Activated T-helper 2 cell treated with anti-CD3 and anti-CD28 coated beads, Interferon-gamma antibody, Interleukin-2, Interleukin-4, amounts not matched to agents 10 μg/mL and 5 μg/mL and 100 μg/mL, durations not matched to agents 14 hours and 24 hours and 36 hours (primary cell): ENCODE results near the gene ACAP1. TPM values are rescaled to one million over a fixed set of nuclear protein-coding genes. Genes with fewer than 3 reads are reported as not detected.

ENCODE experiments used
- DNase-seq: peaks from one replicate; pipeline ENCODE4 v3.0.0; 2021; ENCODE audit warnings: low spot score
- H3K27ac Mint-ChIP-seq: one replicate; pipeline ENCODE4 v1.8.0; 2021; ENCODE audit warnings: mixed read lengths
- H3K27me3 Mint-ChIP-seq: one replicate; pipeline ENCODE4 v1.8.0; 2021; ENCODE audit warnings: low read depth, mixed read lengths
- H3K36me3 Mint-ChIP-seq: one replicate; pipeline ENCODE4 v1.8.0; 2021; ENCODE audit warnings: low read depth, mixed read lengths
- H3K4me1 Mint-ChIP-seq: one replicate; pipeline ENCODE4 v1.8.0; 2021; ENCODE audit warnings: low read depth, mixed read lengths
- H3K4me3 Mint-ChIP-seq: one replicate; pipeline ENCODE4 v1.8.0; 2021; ENCODE audit warnings: low read depth, mild to moderate bottlenecking, moderate library complexity, mixed read lengths
- H3K9me3 Mint-ChIP-seq: one replicate; pipeline ENCODE4 v1.8.0; 2021; ENCODE audit warnings: mixed read lengths
- intact Hi-C: fragments of 100-400 bp; cut with micrococcal nuclease; formaldehyde crosslinking; loops from one replicate; pipeline ENCODE4 v1.15.1; 2023
- total RNA-seq: library from RNA; stranded (reverse); gene quantifications from 2 replicates; pipeline ENCODE4 v1.2.3, GENCODE V29; 2022

Gene ACAP1
- total RNA-seq = 361 and 382 TPM in 2 replicates

DNA sequence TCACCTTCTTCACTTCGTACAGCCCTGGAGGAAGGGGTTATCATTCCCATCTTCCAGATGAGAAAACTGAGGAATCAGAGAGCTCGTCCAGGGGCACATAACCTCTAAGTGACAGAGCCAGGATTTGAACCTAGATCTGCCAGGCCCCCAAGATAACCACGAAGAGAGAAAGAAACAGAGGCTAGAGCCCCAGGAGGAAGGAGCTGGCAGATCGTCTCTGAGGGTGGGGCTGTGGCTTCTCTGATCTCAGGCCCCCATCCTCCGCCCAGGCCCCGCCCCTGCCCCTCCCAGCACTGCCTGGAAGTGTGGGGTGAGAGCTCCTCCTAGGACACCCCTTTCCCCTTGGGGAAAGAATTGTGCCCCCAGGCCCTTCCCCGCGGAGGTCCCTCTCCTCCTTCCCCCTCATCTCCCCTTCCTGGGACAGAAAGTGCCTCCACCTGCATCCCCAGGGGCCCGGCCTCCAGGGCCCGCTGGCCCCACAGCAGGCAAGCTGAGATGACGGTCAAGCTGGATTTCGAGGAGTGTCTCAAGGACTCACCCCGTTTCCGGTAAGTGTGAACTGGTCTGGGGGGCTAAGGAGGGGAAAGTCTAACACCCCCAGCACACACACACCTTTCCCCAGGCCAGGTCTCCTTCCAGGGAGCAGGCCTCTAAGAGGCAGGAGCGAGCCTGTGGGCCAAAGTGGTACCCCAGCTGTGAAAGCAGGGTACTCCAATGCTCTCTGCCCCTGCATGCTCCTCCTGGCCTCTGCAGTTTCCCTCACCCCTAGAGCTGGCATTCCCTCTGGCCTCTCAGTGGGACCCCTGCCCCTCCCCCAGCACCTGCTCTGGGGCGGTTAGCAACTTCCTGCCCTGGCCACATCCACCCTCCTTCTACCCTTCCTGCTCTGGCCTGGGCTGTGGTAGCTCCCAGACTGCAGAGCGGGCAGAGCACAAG is at the start of gene ACAP1:
Gene ACAP1, plus strand, starts transcription at position 290 of the 936 bp plus-strand sequence. Its CDS starts 206 bp downstream, at position 496.
- intact Hi-C loops = loop anchor here (2.0 kb wide), 1 partner anchor 14 kb away; no protein-coding TSS in a partner anchor
- Mint-ChIP-seq H3K27ac (peak within 1 kb of the TSS; percentile 89), H3K27me3 (no peaks in the 10 kb centered on the region), H3K9me3 (no peaks in the 10 kb centered on the region), H3K4me3 (peak within 1 kb of the TSS; percentile 92), H3K4me1 (peaks cover 41% of the 10 kb centered on the region), H3K36me3 (peaks cover 34% of the 10 kb centered on the region)
- DNase-seq = peak; percentile 80

DNA sequence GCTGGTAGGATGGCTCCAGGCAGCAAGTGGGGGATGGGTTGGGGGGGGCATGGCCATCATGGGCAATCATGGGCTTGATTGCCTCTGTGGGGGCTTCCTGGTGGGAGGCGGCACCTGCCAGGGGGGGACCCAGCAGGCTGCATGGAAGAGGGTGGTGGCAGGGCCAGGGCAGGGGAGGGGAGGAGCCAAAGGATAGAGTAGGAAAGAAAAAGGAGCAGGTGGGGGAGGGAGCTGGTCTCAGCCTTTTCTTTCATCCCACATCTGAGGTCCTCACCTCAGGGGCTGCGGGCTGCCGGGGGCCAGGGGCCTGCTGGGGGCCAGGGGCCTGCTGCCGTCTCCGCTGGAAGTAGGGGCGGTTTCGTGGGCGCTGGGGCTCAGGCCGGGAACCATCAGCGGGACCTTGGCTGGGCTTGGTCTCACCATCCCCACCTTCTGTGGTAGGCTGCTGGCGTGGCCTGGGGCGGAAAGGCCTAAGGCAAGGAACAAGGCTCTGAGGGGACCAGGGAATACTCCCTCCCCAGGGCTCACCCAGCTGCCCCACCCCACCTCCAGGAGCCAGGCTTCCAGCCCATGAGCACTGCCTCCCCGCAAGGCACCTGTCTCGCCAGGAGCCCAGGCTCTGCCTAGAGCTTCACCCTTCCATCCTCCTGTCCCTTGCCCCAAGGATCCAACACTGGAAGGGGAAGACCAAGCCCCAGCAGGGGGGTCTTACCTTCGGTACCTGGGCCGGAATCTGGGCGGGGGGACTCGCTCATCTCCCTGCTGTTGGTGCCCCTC is 46.9 kb upstream of the ACAP1 start:
- peaks cover 28% of the 10 kb centered on the region for H3K27me3 Mint-ChIP-seq

DNA sequence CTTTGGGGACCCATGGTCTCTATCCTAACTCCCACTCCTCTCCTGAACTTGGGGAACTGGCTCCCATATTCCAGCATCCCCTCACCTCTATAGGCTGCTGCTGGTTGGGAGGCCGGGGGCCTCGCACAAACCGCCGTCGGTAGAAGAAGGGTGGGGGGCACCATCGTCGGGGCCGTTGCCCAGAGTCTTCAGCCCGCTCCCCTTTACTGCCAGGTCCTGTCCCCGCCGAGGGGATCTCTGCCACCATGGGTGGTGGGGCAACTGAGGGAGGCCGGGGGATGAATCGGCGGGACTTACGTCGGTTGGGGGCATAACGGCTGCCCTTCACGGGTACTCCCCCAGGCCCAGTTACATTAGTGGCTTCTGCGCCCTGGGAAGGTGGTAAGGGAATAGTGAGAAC is 46.2 kb upstream of the ACAP1 start:
- H3K27ac Mint-ChIP-seq = no peak overlapping the region
- H3K27me3 Mint-ChIP-seq = peaks cover 31% of the 10 kb centered on the region
- peaks cover 6% of the 10 kb centered on the region for H3K4me1 Mint-ChIP-seq
- no peak overlapping the region for H3K4me3 Mint-ChIP-seq
- H3K36me3 Mint-ChIP-seq = no peaks in the 10 kb centered on the region
- no peaks in the 10 kb centered on the region for H3K9me3 Mint-ChIP-seq
- no peak for DNase-seq
- intact Hi-C loops = no loop called here

More for the DNA sequence above, 46.9 kb upstream of the ACAP1 start:
- no peaks in the 10 kb centered on the region for H3K36me3 Mint-ChIP-seq
- no peak overlapping the region for H3K27ac Mint-ChIP-seq
- no peaks in the 10 kb centered on the region for H3K9me3 Mint-ChIP-seq
- no peak overlapping the region for H3K4me3 Mint-ChIP-seq
- peaks cover 4% of the 10 kb centered on the region for H3K4me1 Mint-ChIP-seq
- DNase-seq = no peak
- intact Hi-C loops = no loop called here

GRCh38 chr17:7290685-7291084 is 45.6 kb upstream of the ACAP1 start:
- H3K4me3 Mint-ChIP-seq = no peak overlapping the region
- no peaks in the 10 kb centered on the region for H3K36me3 Mint-ChIP-seq
- intact Hi-C loops = no loop called here
- no peak overlapping the region for H3K27ac Mint-ChIP-seq
- peaks cover 33% of the 10 kb centered on the region for H3K27me3 Mint-ChIP-seq
- no peaks in the 10 kb centered on the region for H3K9me3 Mint-ChIP-seq
- H3K4me1 Mint-ChIP-seq = peaks cover 9% of the 10 kb centered on the region
- DNase-seq = no peak

GRCh38 chr17:7292194-7292593 is 44.1 kb upstream of the ACAP1 start:
- peaks cover 32% of the 10 kb centered on the region for H3K27me3 Mint-ChIP-seq
- no peak for DNase-seq
- intact Hi-C loops = no loop called here
- no peak overlapping the region for H3K4me3 Mint-ChIP-seq
- no peaks in the 10 kb centered on the region for H3K9me3 Mint-ChIP-seq
- no peaks in the 10 kb centered on the region for H3K36me3 Mint-ChIP-seq
- no peak overlapping the region for H3K27ac Mint-ChIP-seq
- peaks cover 13% of the 10 kb centered on the region for H3K4me1 Mint-ChIP-seq

DNA sequence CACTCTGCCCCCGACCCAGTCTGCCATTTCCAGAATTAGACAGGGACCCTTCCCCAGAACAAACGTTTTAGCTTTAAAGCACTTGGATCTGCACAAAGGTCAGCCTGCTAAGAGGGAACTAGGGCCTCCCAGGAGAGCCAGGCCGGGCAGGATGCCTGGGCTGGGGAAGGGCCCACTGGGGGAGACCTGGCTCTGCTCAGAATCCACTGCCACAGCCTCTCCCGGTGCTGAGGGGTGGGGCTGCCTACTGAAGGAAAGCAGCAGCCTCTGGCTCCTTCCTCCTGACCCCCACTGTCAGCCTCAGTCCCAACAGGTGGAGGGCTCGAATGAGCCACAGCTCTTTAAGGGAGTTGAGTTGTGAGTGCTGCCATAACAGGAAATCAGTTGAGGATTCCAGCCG is 43.6 kb upstream of the ACAP1 start:
- no peaks in the 10 kb centered on the region for H3K36me3 Mint-ChIP-seq
- no peaks in the 10 kb centered on the region for H3K9me3 Mint-ChIP-seq
- H3K4me1 Mint-ChIP-seq = peaks cover 13% of the 10 kb centered on the region
- intact Hi-C loops = no loop called here
- H3K27me3 Mint-ChIP-seq = peaks cover 32% of the 10 kb centered on the region
- no peak overlapping the region for H3K27ac Mint-ChIP-seq
- DNase-seq = no peak
- no peak overlapping the region for H3K4me3 Mint-ChIP-seq

DNA sequence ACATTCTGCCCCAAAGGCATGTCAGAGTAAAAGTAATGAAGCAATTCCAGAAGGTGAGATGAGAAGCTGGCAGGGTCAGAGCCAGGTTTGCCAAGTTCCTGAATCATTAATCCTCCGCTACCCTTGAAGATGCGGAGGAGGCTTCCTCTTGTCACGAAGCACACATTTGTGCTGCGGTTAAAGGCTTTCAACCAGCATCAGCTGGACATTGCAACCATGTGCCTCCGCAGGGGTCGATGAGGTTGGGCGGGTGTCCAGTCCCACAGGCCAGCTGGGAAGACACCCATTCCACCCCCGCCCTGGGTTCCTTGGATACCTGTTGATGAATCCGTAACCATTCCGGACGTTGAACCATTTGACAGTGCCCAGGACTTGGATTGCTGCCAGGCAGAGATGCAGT is 43.2 kb upstream of the ACAP1 start:
- no peaks in the 10 kb centered on the region for H3K9me3 Mint-ChIP-seq
- DNase-seq = no peak

GRCh38 chr17:7293816-7294613 is 42.3 kb upstream of the ACAP1 start:
- Mint-ChIP-seq H3K4me1 (peaks cover 13% of the 10 kb centered on the region), H3K4me3 (no peak overlapping the region), H3K27ac (no peak overlapping the region), H3K9me3 (no peaks in the 10 kb centered on the region), H3K36me3 (no peaks in the 10 kb centered on the region), H3K27me3 (peaks cover 32% of the 10 kb centered on the region)
- intact Hi-C loops = loop anchor here (1.0 kb wide), 2 partner anchors 13 to 73 kb away; partner anchors contain the start of gene EIF5A
- DNase-seq = no peak

More for the DNA sequence above, 43.2 kb upstream of the ACAP1 start:
- Mint-ChIP-seq H3K4me3 (peak overlapping the region; percentile 49), H3K27me3 (peaks cover 32% of the 10 kb centered on the region), H3K4me1 (peaks cover 13% of the 10 kb centered on the region), H3K36me3 (no peaks in the 10 kb centered on the region), H3K27ac (no peak overlapping the region)
- intact Hi-C loops = no loop called here

DNA sequence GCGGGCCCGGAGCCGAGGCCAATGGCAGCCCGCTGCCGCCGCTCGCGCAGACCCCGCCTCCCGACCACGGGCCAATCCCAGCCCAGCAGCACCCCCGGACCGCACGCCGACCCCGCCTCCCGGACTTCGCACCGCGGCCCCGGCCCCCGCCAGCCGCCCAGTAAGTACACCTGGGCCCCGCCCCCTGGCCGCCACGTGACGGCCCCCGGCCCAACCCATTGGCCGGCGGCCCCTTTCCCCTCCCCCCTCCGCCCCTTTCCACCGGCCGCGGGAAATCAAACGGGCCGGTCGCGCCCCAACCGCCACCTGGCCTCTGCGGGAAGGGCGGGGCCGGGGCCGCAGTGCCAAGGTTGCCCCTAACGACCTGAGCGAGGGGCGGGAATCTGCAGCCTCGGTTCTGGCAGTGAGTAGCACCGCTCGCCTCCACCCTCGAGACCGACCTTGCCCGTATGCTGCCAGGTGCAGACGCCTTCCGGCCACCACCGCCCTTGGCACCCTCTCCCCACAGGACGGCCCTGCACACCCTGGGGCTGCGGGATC is 41.6 kb upstream of the ACAP1 start, which contains the start of gene YBX2:
Gene YBX2, minus strand, starts transcription at position 26 of the 540 bp plus-strand sequence. CDS start 139 bp downstream, outside the sequence.
- Mint-ChIP-seq H3K4me3 (peak within 1 kb of the TSS; percentile 75), H3K36me3 (no peaks in the 10 kb centered on the region), H3K9me3 (no peaks in the 10 kb centered on the region), H3K27ac (no peak within 1 kb of the TSS), H3K27me3 (peaks cover 32% of the 10 kb centered on the region), H3K4me1 (peaks cover 13% of the 10 kb centered on the region)
- peak; percentile 80 for DNase-seq
- intact Hi-C loops = loop anchor here (1.0 kb wide), 2 partner anchors 13 to 73 kb away; partner anchors contain the start of gene EIF5A

GRCh38 chr17:7295230-7296180 is 40.8 kb upstream of the ACAP1 start:
- no peaks in the 10 kb centered on the region for H3K36me3 Mint-ChIP-seq
- intact Hi-C loops = loop anchor here (1.0 to 2.0 kb wide), 3 partner anchors 15 to 249 kb away; partner anchors contain the start of gene ELP5
- DNase-seq = no peak
- peak overlapping the region; percentile 75 for H3K4me3 Mint-ChIP-seq
- H3K27me3 Mint-ChIP-seq = peaks cover 36% of the 10 kb centered on the region
- H3K4me1 Mint-ChIP-seq = peaks cover 13% of the 10 kb centered on the region
- H3K27ac Mint-ChIP-seq = no peak overlapping the region
- H3K9me3 Mint-ChIP-seq = no peaks in the 10 kb centered on the region
